Loucy (cell line): ENCODE results near the gene CALHM3.
A peak's percentile ranks its signal among the peaks of the same experiment; 100 is the strongest.

ENCODE experiments used
- H2AFZ ChIP-seq: fragments of 200-600 bp; sonication (generic); 2 replicates; pipeline ENCODE4 v1.6.0; 2016; ENCODE audit warnings: antibody characterized with exemption, mild to moderate bottlenecking, low read length, moderate library complexity
- H3F3A ChIP-seq: fragments of 200-600 bp; 2 replicates; pipeline ENCODE4 v1.6.0; 2016; ENCODE audit warnings: antibody characterized with exemption, low read depth, mild to moderate bottlenecking
- H3K27me3 ChIP-seq: fragments of 200-600 bp; sonication (generic); 2 replicates; pipeline ENCODE4 v1.6.1; 2014; ENCODE audit warnings: low read length, mild to moderate bottlenecking; ENCODE audit not compliant: insufficient read depth, poor library complexity, severe bottlenecking
- H3K36me3 ChIP-seq: fragments of 200-600 bp; sonication (generic); 2 replicates; pipeline ENCODE4 v1.6.1; 2016; ENCODE audit warnings: low read length; ENCODE audit not compliant: insufficient read depth
- H3K4me1 ChIP-seq: fragments of 200-600 bp; sonication (generic); 2 replicates; pipeline ENCODE4 v1.5.1; 2014; ENCODE audit warnings: low read length, mild to moderate bottlenecking; ENCODE audit not compliant: insufficient read depth, poor library complexity, severe bottlenecking
- H3K4me2 ChIP-seq: fragments of 200-600 bp; sonication (generic); 2 replicates; pipeline ENCODE4 v1.6.0; 2014; ENCODE audit warnings: antibody characterized with exemption, low read length, low read depth, mild to moderate bottlenecking; ENCODE audit not compliant: poor library complexity, severe bottlenecking
- H3K4me3 ChIP-seq: fragments of 200-600 bp; sonication (generic); 2 replicates; pipeline ENCODE4 v1.5.1; 2014; ENCODE audit warnings: low read length, mild to moderate bottlenecking, mixed read lengths; ENCODE audit not compliant: poor library complexity, severe bottlenecking
- H3K79me2 ChIP-seq: fragments of 200-600 bp; sonication (generic); 2 replicates; pipeline ENCODE4 v1.6.1; 2014; ENCODE audit warnings: low read length; ENCODE audit not compliant: insufficient read depth
- H3K9ac ChIP-seq: fragments of 200-600 bp; sonication (generic); 2 replicates; pipeline ENCODE4 v1.6.0; 2014; ENCODE audit warnings: mild to moderate bottlenecking, low read depth, low read length, moderate library complexity; ENCODE audit not compliant: poor library complexity, severe bottlenecking
- H3K9me2 ChIP-seq: fragments of 200-600 bp; sonication (generic); replicated peaks from 2 replicates; pipeline ENCODE4 v1.6.1; 2016; ENCODE audit warnings: low read depth, low read length, mixed read lengths
- H3K9me3 ChIP-seq: fragments of 200-600 bp; sonication (generic); 2 replicates; pipeline ENCODE4 v1.6.1; 2014; ENCODE audit warnings: mild to moderate bottlenecking, antibody characterized with exemption, low read length, low read depth; ENCODE audit not compliant: insufficient read depth
- H4K20me1 ChIP-seq: fragments of 200-600 bp; sonication (generic); 2 replicates; pipeline ENCODE4 v1.6.0; 2014; ENCODE audit warnings: antibody characterized with exemption, low read length, mild to moderate bottlenecking; ENCODE audit not compliant: insufficient read depth, poor library complexity, severe bottlenecking
- EZH2phosphoT487 ChIP-seq: fragments of 200-600 bp; IDR thresholded peaks from 2 replicates; pipeline ENCODE4 v1.6.1; 2018; ENCODE audit warnings: antibody characterized with exemption, mild to moderate bottlenecking, moderate library complexity, borderline replicate concordance
- TF ChIP-seq, protein P1 (sequence below): fragments of 200-600 bp; sonication (generic); conservative IDR thresholded peaks from 2 replicates; pipeline ENCODE4 v1.5.1; 2014; ENCODE audit warnings: mild to moderate bottlenecking, antibody characterized with exemption, low read length

The CALHM3 gene

DNA sequence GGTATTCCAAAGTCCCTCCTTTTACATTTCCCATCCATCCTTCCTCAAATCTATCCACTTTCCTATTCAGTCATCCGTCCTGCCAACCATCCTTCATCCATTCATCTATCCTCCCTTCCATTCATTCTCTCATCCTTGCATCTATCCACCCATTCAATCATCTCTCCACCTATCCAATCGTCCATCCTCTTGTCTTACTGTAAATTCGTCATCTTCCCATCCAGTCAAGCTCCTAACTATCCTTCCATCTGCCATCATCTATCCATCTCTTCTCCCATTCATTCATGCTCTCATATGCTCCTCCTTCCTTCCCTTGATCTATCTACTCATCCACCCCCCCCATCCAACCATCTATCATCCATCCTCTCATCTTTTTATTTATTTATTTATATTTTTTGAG, 5.0 kb downstream of the CALHM3 start:
- TF ChIP-seq EZH2phosphoT487, result no peak
- TF ChIP-seq, protein P1, sequence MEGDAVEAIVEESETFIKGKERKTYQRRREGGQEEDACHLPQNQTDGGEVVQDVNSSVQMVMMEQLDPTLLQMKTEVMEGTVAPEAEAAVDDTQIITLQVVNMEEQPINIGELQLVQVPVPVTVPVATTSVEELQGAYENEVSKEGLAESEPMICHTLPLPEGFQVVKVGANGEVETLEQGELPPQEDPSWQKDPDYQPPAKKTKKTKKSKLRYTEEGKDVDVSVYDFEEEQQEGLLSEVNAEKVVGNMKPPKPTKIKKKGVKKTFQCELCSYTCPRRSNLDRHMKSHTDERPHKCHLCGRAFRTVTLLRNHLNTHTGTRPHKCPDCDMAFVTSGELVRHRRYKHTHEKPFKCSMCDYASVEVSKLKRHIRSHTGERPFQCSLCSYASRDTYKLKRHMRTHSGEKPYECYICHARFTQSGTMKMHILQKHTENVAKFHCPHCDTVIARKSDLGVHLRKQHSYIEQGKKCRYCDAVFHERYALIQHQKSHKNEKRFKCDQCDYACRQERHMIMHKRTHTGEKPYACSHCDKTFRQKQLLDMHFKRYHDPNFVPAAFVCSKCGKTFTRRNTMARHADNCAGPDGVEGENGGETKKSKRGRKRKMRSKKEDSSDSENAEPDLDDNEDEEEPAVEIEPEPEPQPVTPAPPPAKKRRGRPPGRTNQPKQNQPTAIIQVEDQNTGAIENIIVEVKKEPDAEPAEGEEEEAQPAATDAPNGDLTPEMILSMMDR, result no peak
- no peak overlapping the region for H3K4me3 ChIP-seq
- H2AFZ ChIP-seq, result no peak overlapping the region
- H3K9ac ChIP-seq, result no peak overlapping the region
- peaks cover 52% of the 10 kb centered on the region for H3K4me1 ChIP-seq
- H3K27me3 ChIP-seq, result no peaks in the 10 kb centered on the region
- no peaks in the 10 kb centered on the region for H3K9me2 ChIP-seq
- H3K9me3 ChIP-seq, result no peaks in the 10 kb centered on the region
- no peaks in the 10 kb centered on the region for H4K20me1 ChIP-seq
- no peak overlapping the region for H3K4me2 ChIP-seq
- peaks cover 6% of the 10 kb centered on the region; the same call in 1 of the 2 replicates for H3F3A ChIP-seq
- no peaks in the 10 kb centered on the region for H3K36me3 ChIP-seq
- H3K79me2 ChIP-seq, result no peaks in the 10 kb centered on the region

GRCh38 chr10:103473261-103473671, 5.8 kb downstream of the CALHM3 start:
- H3K9me2 ChIP-seq, result no peaks in the 10 kb centered on the region
- H3F3A ChIP-seq, result peaks cover 6% of the 10 kb centered on the region; the same call in 1 of the 2 replicates
- no peaks in the 10 kb centered on the region for H3K36me3 ChIP-seq
- H2AFZ ChIP-seq, result no peak overlapping the region
- H3K9me3 ChIP-seq, result no peaks in the 10 kb centered on the region
- no peaks in the 10 kb centered on the region for H3K27me3 ChIP-seq
- no peak overlapping the region for H3K4me2 ChIP-seq
- H3K9ac ChIP-seq, result peak overlapping the region; percentile 81
- peaks cover 54% of the 10 kb centered on the region for H3K4me1 ChIP-seq
- H3K79me2 ChIP-seq, result no peaks in the 10 kb centered on the region
- no peak overlapping the region for H3K4me3 ChIP-seq
- H4K20me1 ChIP-seq, result no peaks in the 10 kb centered on the region
- TF ChIP-seq, protein P1, result no peak
- TF ChIP-seq EZH2phosphoT487, result no peak

DNA sequence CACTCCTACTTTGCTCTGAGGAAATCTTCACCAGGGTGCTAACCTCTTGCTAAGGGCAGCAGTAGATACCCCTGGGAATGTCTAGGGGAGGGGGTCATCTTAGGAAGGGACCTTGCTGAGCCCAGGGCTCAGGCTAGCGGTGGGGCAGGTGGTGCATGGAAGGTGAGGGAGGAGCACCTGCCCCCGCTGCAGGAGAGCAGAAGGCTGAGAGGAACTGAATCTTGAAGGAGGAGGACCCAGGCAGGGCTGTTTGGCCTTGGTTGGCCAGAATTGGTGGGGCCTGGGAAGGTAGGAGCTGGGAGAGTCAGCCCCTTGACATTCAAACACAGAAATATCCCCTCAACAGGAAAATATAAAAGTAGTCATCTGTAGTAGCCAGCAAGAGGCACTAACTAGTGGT, 7.0 kb downstream of the CALHM3 start:
- peak overlapping the region; percentile 64 for H3K4me3 ChIP-seq
- H3K79me2 ChIP-seq, result no peaks in the 10 kb centered on the region
- H3F3A ChIP-seq, result peaks cover 6% of the 10 kb centered on the region; the same call in 1 of the 2 replicates
- no peak for TF ChIP-seq EZH2phosphoT487
- TF ChIP-seq, protein P1, result no peak
- H3K9me2 ChIP-seq, result no peaks in the 10 kb centered on the region
- peak overlapping the region; percentile 81 for H3K9ac ChIP-seq
- H3K9me3 ChIP-seq, result no peaks in the 10 kb centered on the region
- no peaks in the 10 kb centered on the region for H3K27me3 ChIP-seq
- H3K36me3 ChIP-seq, result no peaks in the 10 kb centered on the region
- peaks cover 64% of the 10 kb centered on the region for H3K4me1 ChIP-seq
- no peaks in the 10 kb centered on the region for H4K20me1 ChIP-seq
- no peak overlapping the region for H2AFZ ChIP-seq
- peak overlapping the region; percentile 77 for H3K4me2 ChIP-seq
